SK-N-SH (cell line): ENCODE data around the gene PROSER1. TPM values are rescaled to one million over a fixed set of nuclear protein-coding genes. Genes with fewer than 3 reads are reported as not detected.

Experiments
- CTCF ChIA-PET: fragments of 300-600, 350-600 bp; formaldehyde crosslinking; extraction: SDS; loops from one replicate; lab custom pipeline; 2021; lab: Yijun Ruan, JAX
- POLR2A ChIA-PET: fragments of 350-600 bp; sonication (Branson Sonifier 250); formaldehyde crosslinking; extraction: SDS; loops from one replicate; lab custom pipeline; 2020; ENCODE audit warnings: antibody characterized with exemption, inconsistent platforms; lab: Yijun Ruan, JAX
- DNase-seq: peaks from one replicate; pipeline ENCODE4 v3.0.0; 2012
- H2AFZ ChIP-seq: fragments of 200-600 bp; sonication (generic); 2 replicates; pipeline ENCODE4 v1.8.1; 2016; ENCODE audit warnings: antibody characterized with exemption, mild to moderate bottlenecking, low read depth
- H3F3A ChIP-seq: fragments of 200-600 bp; sonication (generic); replicated peaks from 2 replicates; pipeline ENCODE3; 2016; ENCODE audit warnings: antibody characterized with exemption, mild to moderate bottlenecking; ENCODE audit not compliant: insufficient read depth
- H3K27ac ChIP-seq, 2 experiments: fragments of 200-500 bp in 1 of 2; fragments of 200-600 bp in 1 of 2; sonication (Bioruptor generic) in 1 of 2; sonication (generic), shearing (Covaris generic) in 1 of 2; 2 replicates each; pipeline versions ENCODE4 v1.5.1 to v1.6.1; 2014 to 2016; ENCODE audit warnings: low read depth in 2 of 2, inconsistent platforms in 1 of 2, low read length in 1 of 2, mild to moderate bottlenecking in 1 of 2, mixed read lengths in 1 of 2
- H3K27me3 ChIP-seq: fragments of 200-600 bp; sonication (generic), shearing (Covaris generic); 2 replicates; pipeline ENCODE4 v1.6.1; 2016; ENCODE audit warnings: mixed run types; ENCODE audit not compliant: insufficient read depth
- H3K36me3 ChIP-seq, 2 experiments: fragments of 200-500 bp in 1 of 2; fragments of 200-600 bp in 1 of 2; sonication (Bioruptor generic) in 1 of 2; sonication (generic) in 1 of 2; replicated peaks in 1 of 2; 2 replicates each; pipeline versions ENCODE3 to v1.5.1; 2014 to 2016; ENCODE audit warnings: low read length in 1 of 2, mild to moderate bottlenecking in 1 of 2; ENCODE audit not compliant: insufficient read depth in 2 of 2, control insufficient read depth in 1 of 2
- H3K4me1 ChIP-seq, 2 experiments: fragments of 200-500 bp in 1 of 2; fragments of 200-600 bp in 1 of 2; sonication (Bioruptor generic) in 1 of 2; sonication (generic), shearing (Covaris generic) in 1 of 2; 2 replicates each; pipeline versions ENCODE4 v1.5.1 to v1.6.1; 2014 to 2016; ENCODE audit warnings: low read depth in 1 of 2, low read length in 1 of 2, mixed run types in 1 of 2; ENCODE audit not compliant: insufficient read depth in 2 of 2, control insufficient read depth in 1 of 2
- H3K4me2 ChIP-seq: fragments of 200-600 bp; sonication (generic), shearing (Covaris generic); 2 replicates; pipeline ENCODE4 v1.6.1; 2017; ENCODE audit warnings: mixed run types
- H3K4me3 ChIP-seq, 2 experiments: fragments of 200-500 bp in 1 of 2; fragments of 200-600 bp in 1 of 2; sonication (Bioruptor generic) in 1 of 2; sonication (generic), shearing (Covaris generic) in 1 of 2; 2 replicates each; pipeline versions ENCODE4 v1.5.1 to v1.8.1; 2014 to 2016; ENCODE audit warnings: low read depth in 2 of 2, inconsistent platforms in 1 of 2, low read length in 1 of 2, mild to moderate bottlenecking in 1 of 2, mixed read lengths in 1 of 2, moderate library complexity in 1 of 2
- H3K79me2 ChIP-seq: fragments of 200-600 bp; sonication (generic); 2 replicates; pipeline ENCODE4 v1.8.1; 2017; ENCODE audit warnings: mild to moderate bottlenecking; ENCODE audit not compliant: insufficient read depth
- H3K9ac ChIP-seq: fragments of 200-600 bp; sonication (generic); 2 replicates; pipeline ENCODE4 v1.6.1; 2017; ENCODE audit warnings: mixed run types
- H3K9me2 ChIP-seq: fragments of 200-600 bp; sonication (generic); 2 replicates; pipeline ENCODE4 v1.6.1; 2017; ENCODE audit warnings: mixed run types
- H3K9me3 ChIP-seq: fragments of 200-600 bp; sonication (generic); 2 replicates; pipeline ENCODE4 v1.6.1; 2017; ENCODE audit warnings: mixed run types, mild to moderate bottlenecking, moderate library complexity
- H4K20me1 ChIP-seq: fragments of 200-600 bp; sonication (generic); 2 replicates; pipeline ENCODE4 v1.6.1; 2017; ENCODE audit warnings: mild to moderate bottlenecking, mixed run types; ENCODE audit not compliant: insufficient read depth
- CHD2 ChIP-seq: fragments of 150-350 bp; IDR thresholded peaks from 2 replicates; pipeline ENCODE4 v1.6.1; 2018; ENCODE audit warnings: low read length; ENCODE audit not compliant: partially characterized antibody
- ELF1 ChIP-seq: IDR thresholded peaks from 2 replicates; pipeline ENCODE4 v1.4.0; 2012
- EP300 ChIP-seq, 2 experiments: IDR thresholded peaks; 2 replicates each; pipeline versions ENCODE4 v1.4.0 to v1.6.1; 2012; ENCODE audit warnings: borderline replicate concordance in 1 of 2, low read depth in 1 of 2, low read length in 1 of 2
- EZH2phosphoT487 ChIP-seq: fragments of 200-600 bp; sonication (generic); IDR thresholded peaks from 2 replicates; pipeline ENCODE4 v1.6.1; 2017; ENCODE audit warnings: low read depth, mixed run types, mild to moderate bottlenecking, antibody characterized with exemption, moderate library complexity, borderline replicate concordance
- FOSL2 ChIP-seq: IDR thresholded peaks from 2 replicates; pipeline ENCODE4 v1.4.0; 2012; ENCODE audit warnings: low read depth, mild to moderate bottlenecking, moderate library complexity, borderline replicate concordance
- FOXJ3 ChIP-seq: sonication (generic); formaldehyde crosslinking; IDR thresholded peaks from 2 replicates; pipeline ENCODE4 v1.5.1; 2020; ENCODE audit warnings: mild to moderate bottlenecking, missing genetic modification reagents
- FOXM1 ChIP-seq: IDR thresholded peaks from 2 replicates; pipeline ENCODE4 v1.4.0; 2012; ENCODE audit warnings: low read depth, mild to moderate bottlenecking
- GABPA ChIP-seq: IDR thresholded peaks from 2 replicates; pipeline ENCODE4 v1.4.0; 2012; ENCODE audit warnings: low read depth, mild to moderate bottlenecking
- GATA2 ChIP-seq: sonication (generic); formaldehyde crosslinking; IDR thresholded peaks from 2 replicates; pipeline ENCODE4 v1.5.0; 2020; ENCODE audit warnings: mild to moderate bottlenecking, missing genetic modification reagents
- MEF2A ChIP-seq: IDR thresholded peaks from 2 replicates; pipeline ENCODE4 v1.4.0; 2012; ENCODE audit warnings: low read depth, borderline replicate concordance
- MXI1 ChIP-seq: IDR thresholded peaks from 2 replicates; pipeline ENCODE4 v1.6.1; 2012; ENCODE audit warnings: mild to moderate bottlenecking, low read depth, low read length, improper control_type of control experiment
- NFIC ChIP-seq: IDR thresholded peaks from 2 replicates; pipeline ENCODE4 v1.4.0; 2012; ENCODE audit warnings: borderline replicate concordance
- NRF1 ChIP-seq: IDR thresholded peaks from 2 replicates; pipeline ENCODE4 v1.6.1; 2012; ENCODE audit warnings: low read depth, mild to moderate bottlenecking, low read length
- RCOR1 ChIP-seq: fragments of 150-350 bp; IDR thresholded peaks from 2 replicates; pipeline ENCODE4 v1.6.1; 2017; ENCODE audit warnings: antibody characterized with exemption, low read length
- RFX5 ChIP-seq: IDR thresholded peaks from 2 replicates; pipeline ENCODE4 v1.6.1; 2012; ENCODE audit warnings: mild to moderate bottlenecking, improper control_type of control experiment, low read length
- RXRA ChIP-seq: IDR thresholded peaks from 2 replicates; pipeline ENCODE4 v1.4.0; 2012; ENCODE audit warnings: low read depth, mild to moderate bottlenecking, borderline replicate concordance
- TAF1 ChIP-seq: IDR thresholded peaks from 2 replicates; pipeline ENCODE4 v1.6.1; 2012; ENCODE audit warnings: low read depth, mild to moderate bottlenecking, low read length, moderate library complexity, borderline replicate concordance
- TCF12 ChIP-seq: IDR thresholded peaks from 2 replicates; pipeline ENCODE4 v1.4.0; 2012
- TEAD4 ChIP-seq: IDR thresholded peaks from 2 replicates; pipeline ENCODE4 v1.4.0; 2012; ENCODE audit warnings: mild to moderate bottlenecking, borderline replicate concordance; ENCODE audit not compliant: insufficient read depth
- YY1 ChIP-seq: IDR thresholded peaks from 2 replicates; pipeline ENCODE4 v1.4.0; 2012; ENCODE audit warnings: low read depth, mild to moderate bottlenecking
- WGBS: methylation state at CpG from one replicate; pipeline ENCODE4 v1.1.6; 2017; ENCODE audit warnings: low lambda C conversion rate; 5-methylcytosine and 5-hydroxymethylcytosine counted together
- polyA plus RNA-seq, 3 experiments: library from polyadenylated mRNA; depleted of rRNA; stranded (reverse); fragments of >200 nt; gene quantifications; 2 replicates each; pipeline ENCODE4 v1.2.3, GENCODE V29; 2012
- TF ChIP-seq, protein P1 (sequence below): IDR thresholded peaks from 2 replicates; pipeline ENCODE4 v1.4.0; 2012; ENCODE audit warnings: low read depth, borderline replicate concordance
- TF ChIP-seq, protein P2 (sequence below): IDR thresholded peaks from 2 replicates; pipeline ENCODE4 v1.4.0; 2012; ENCODE audit warnings: low read depth
- TF ChIP-seq, protein P3 (sequence below): IDR thresholded peaks from 2 replicates; pipeline ENCODE4 v1.4.0; 2012; ENCODE audit warnings: low read depth, borderline replicate concordance
- TF ChIP-seq, protein P4 (sequence below): IDR thresholded peaks from 2 replicates; pipeline ENCODE4; 2012
- TF ChIP-seq, protein P5 (sequence below): IDR thresholded peaks from 2 replicates; pipeline ENCODE4 v1.6.1; 2012; ENCODE audit warnings: mild to moderate bottlenecking, low read depth, low read length, moderate library complexity

Gene PROSER1
- 14.7 and 14.8 TPM in 2 replicates for polyA plus RNA-seq (2012; rRNA removed)
- polyA plus RNA-seq (2012; cell fraction: cytosol; rRNA removed): 11.4 and 12.1 TPM in 2 replicates
- 10.7 and 31.2 TPM in 2 replicates for polyA plus RNA-seq (2012; cell fraction: nucleus; rRNA removed)

DNA sequence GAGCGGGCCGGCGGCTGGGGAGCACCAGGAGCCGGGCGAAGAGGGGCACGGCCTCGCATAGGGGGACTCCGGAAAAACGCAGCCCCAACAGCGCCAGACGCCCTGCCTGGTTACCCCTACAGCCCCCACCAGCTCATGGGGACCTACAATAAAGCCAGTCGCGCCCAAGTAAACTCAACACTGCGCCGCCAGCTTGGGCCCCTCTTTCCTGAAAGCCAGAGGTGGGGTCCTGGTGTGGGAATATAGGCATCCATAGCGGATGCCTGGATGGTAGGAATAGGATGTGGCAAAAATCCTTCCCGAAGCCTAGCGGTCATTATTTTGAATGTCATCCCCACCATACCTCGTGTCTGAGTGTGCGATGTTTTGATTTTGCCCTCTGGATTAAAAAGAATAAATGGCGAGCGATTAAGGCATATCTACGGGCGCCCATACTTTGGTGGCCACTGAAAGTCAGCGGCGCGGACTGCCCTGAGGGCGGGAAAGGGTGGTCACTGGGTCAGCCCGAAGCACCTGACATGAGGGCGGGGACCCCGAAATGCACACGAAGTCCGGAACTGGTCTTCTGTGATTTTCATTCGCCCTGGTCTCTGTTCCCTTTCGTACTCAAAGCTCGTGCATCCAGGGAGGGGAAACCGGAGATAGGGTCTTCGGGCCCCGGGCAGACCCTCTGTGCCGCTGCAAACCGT is at the start of gene PROSER1, which contains the start of gene NHLRC3:
Gene PROSER1, minus strand, starts transcription at position 210 of the 689 bp plus-strand sequence. CDS start 847 bp downstream, outside the sequence.
Gene NHLRC3, plus strand, starts transcription at position 577 of the 689 bp plus-strand sequence. CDS start 184 bp downstream, outside the sequence.
- H3K4me1 ChIP-seq: peaks cover 7 to 16% of the 10 kb centered on the region in 2 experiments; a peak in 3 of 4 replicates
- DNase-seq: peak; percentile 87
- no peaks in the 10 kb centered on the region for H3K9me2 ChIP-seq
- peaks cover 22% of the 10 kb centered on the region for H4K20me1 ChIP-seq
- ChIA-PET POLR2A (interaction anchor here (1.2 to 2.7 kb wide), 3 partner anchors 8 to 57 kb away, joined by 3 to 13 read pairs (median 4); no protein-coding TSS in a partner anchor), CTCF (interaction anchor here (1.2 to 1.9 kb wide), 4 partner anchors 11 to 578 kb away, joined by 3 to 9 read pairs (median 4); no protein-coding TSS in a partner anchor)
- H3K36me3 ChIP-seq: peaks cover 0 to 12% of the 10 kb centered on the region in 2 experiments
- H3K27ac ChIP-seq: peak within 1 kb of the TSS; percentile 71 to 97
- peak within 1 kb of the TSS; percentile 73 to 100 for H3K4me3 ChIP-seq
- no peaks in the 10 kb centered on the region for H3K9me3 ChIP-seq
- peak within 1 kb of the TSS; percentile 91 for H2AFZ ChIP-seq
- no peaks in the 10 kb centered on the region for H3K27me3 ChIP-seq
- no peaks in the 10 kb centered on the region for H3F3A ChIP-seq
- peaks cover 64% of the 10 kb centered on the region for H3K79me2 ChIP-seq
- H3K9ac ChIP-seq: peak within 1 kb of the TSS; percentile 75
- H3K4me2 ChIP-seq: peak within 1 kb of the TSS; percentile 86
- WGBS: 0% methylated on average over 24 of the region's 41 CpGs
- TF ChIP-seq, protein P1, sequence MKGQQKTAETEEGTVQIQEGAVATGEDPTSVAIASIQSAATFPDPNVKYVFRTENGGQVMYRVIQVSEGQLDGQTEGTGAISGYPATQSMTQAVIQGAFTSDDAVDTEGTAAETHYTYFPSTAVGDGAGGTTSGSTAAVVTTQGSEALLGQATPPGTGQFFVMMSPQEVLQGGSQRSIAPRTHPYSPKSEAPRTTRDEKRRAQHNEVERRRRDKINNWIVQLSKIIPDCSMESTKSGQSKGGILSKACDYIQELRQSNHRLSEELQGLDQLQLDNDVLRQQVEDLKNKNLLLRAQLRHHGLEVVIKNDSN: no peak; the same call in 1 of the 2 replicates
- TF ChIP-seq TAF1 (no peak), TCF12 (peak; percentile 21; the same call in 1 of the 2 replicates), RCOR1 (peak; percentile 49; the same call in 1 of the 2 replicates), EZH2phosphoT487 (no peak), CHD2 (peak; percentile 16), EP300 (IDR thresholded peaks at IDR 0.05; ENCODE audit: borderline replicate concordance in 1 of 2, low read depth in 1 of 2, low read length in 1 of 2) (no peak), NFIC (no peak), TEAD4 (0 out of 2 replicates have a peak, but pooled peaks have one; percentile 26), GABPA (peak; percentile 63), MEF2A (no peak), NRF1 (no peak), FOXM1 (no peak), RFX5 (no peak), RXRA (peak; percentile 14; the same call in 1 of the 2 replicates), FOSL2 (peak; percentile 62; the same call in 1 of the 2 replicates), MXI1 (peak; percentile 40; the same call in 1 of the 2 replicates), ELF1 (peak; percentile 89), FOXJ3 (CRISPR knock-in tag) (no peak), YY1 (0 out of 2 replicates have a peak, but pooled peaks have one; percentile 21), GATA2 (no peak)
- TF ChIP-seq, protein P2, sequence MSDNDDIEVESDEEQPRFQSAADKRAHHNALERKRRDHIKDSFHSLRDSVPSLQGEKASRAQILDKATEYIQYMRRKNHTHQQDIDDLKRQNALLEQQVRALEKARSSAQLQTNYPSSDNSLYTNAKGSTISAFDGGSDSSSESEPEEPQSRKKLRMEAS: peak; percentile 67; the same call in 1 of the 2 replicates
- TF ChIP-seq, protein P3, sequence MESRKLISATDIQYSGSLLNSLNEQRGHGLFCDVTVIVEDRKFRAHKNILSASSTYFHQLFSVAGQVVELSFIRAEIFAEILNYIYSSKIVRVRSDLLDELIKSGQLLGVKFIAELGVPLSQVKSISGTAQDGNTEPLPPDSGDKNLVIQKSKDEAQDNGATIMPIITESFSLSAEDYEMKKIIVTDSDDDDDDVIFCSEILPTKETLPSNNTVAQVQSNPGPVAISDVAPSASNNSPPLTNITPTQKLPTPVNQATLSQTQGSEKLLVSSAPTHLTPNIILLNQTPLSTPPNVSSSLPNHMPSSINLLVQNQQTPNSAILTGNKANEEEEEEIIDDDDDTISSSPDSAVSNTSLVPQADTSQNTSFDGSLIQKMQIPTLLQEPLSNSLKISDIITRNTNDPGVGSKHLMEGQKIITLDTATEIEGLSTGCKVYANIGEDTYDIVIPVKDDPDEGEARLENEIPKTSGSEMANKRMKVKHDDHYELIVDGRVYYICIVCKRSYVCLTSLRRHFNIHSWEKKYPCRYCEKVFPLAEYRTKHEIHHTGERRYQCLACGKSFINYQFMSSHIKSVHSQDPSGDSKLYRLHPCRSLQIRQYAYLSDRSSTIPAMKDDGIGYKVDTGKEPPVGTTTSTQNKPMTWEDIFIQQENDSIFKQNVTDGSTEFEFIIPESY: no peak
- TF ChIP-seq, protein P4, sequence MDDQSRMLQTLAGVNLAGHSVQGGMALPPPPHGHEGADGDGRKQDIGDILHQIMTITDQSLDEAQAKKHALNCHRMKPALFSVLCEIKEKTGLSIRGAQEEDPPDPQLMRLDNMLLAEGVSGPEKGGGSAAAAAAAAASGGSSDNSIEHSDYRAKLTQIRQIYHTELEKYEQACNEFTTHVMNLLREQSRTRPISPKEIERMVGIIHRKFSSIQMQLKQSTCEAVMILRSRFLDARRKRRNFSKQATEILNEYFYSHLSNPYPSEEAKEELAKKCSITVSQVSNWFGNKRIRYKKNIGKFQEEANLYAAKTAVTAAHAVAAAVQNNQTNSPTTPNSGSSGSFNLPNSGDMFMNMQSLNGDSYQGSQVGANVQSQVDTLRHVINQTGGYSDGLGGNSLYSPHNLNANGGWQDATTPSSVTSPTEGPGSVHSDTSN: peak; percentile 30; the same call in 1 of the 2 replicates
- TF ChIP-seq, protein P5, sequence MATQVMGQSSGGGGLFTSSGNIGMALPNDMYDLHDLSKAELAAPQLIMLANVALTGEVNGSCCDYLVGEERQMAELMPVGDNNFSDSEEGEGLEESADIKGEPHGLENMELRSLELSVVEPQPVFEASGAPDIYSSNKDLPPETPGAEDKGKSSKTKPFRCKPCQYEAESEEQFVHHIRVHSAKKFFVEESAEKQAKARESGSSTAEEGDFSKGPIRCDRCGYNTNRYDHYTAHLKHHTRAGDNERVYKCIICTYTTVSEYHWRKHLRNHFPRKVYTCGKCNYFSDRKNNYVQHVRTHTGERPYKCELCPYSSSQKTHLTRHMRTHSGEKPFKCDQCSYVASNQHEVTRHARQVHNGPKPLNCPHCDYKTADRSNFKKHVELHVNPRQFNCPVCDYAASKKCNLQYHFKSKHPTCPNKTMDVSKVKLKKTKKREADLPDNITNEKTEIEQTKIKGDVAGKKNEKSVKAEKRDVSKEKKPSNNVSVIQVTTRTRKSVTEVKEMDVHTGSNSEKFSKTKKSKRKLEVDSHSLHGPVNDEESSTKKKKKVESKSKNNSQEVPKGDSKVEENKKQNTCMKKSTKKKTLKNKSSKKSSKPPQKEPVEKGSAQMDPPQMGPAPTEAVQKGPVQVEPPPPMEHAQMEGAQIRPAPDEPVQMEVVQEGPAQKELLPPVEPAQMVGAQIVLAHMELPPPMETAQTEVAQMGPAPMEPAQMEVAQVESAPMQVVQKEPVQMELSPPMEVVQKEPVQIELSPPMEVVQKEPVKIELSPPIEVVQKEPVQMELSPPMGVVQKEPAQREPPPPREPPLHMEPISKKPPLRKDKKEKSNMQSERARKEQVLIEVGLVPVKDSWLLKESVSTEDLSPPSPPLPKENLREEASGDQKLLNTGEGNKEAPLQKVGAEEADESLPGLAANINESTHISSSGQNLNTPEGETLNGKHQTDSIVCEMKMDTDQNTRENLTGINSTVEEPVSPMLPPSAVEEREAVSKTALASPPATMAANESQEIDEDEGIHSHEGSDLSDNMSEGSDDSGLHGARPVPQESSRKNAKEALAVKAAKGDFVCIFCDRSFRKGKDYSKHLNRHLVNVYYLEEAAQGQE: peak; percentile 49
